ENCODE measurements around the gene SLC23A3. TPM values are rescaled to one million over a fixed set of nuclear protein-coding genes. Genes with fewer than 3 reads are reported as not detected.

SLC23A3 gene
- total and polyA plus RNA-seq, 7 donors, result 0.09 to 0.86 (median 0.14) TPM; not detected in 1

DNA sequence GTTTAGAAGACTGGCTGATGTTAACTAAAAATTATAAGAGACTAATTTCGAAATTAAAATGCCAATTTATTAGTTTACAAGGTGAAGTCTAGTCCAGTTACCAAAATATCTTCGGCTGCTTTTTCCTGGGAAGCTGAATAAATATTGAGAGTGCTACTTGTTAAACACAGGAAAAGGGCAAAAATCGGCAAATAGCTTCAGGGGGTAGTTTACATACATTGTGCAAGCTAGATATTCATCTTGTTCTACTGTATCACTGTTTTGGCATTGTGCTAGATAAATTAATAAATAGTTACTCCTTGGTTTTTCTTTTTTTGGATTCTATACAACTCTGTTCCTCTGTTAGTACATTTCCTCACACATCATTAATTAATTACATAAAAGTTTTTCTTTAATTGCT is 38.5 kb downstream of the SLC23A3 start:
- H3K4me1 ChIP-seq, result no peaks in the 10 kb centered on the region
- WGBS, 3 donors, result 88 to 94% (median 91%) methylated on average over 3 of the region's 3 CpGs
- peaks cover 0 to 2% of the 10 kb centered on the region in 2 donors for H3K36me3 ChIP-seq (ENCODE audit: insufficient read depth in 1 of 2, low read depth in 1 of 2)
- H3K4me3 ChIP-seq, result no peak overlapping the region
- no peaks in the 10 kb centered on the region for H3K9me3 ChIP-seq
- no peaks in the 10 kb centered on the region for H3K27me3 ChIP-seq (ENCODE audit: insufficient read depth in 3 of 3, low read length in 2 of 3)
- TF ChIP-seq CTCF (IDR thresholded peaks at IDR 0.05), result no peak
- ATAC-seq, result no peak
- DNase-seq, result no peak
- intact Hi-C loops (cut with DNase I), result no loop called here
- H3K27ac ChIP-seq, result no peak overlapping the region

GRCh38 chr2:219129589-219129988 is 40.2 kb downstream of the SLC23A3 start:
- 95 to 97% (median 96%) methylated on average over 16 of the region's 16 CpGs for WGBS, 3 donors
- Histone ChIP-seq H3K4me3 (no peak overlapping the region), H3K27me3 (ENCODE audit: insufficient read depth in 3 of 3, low read length in 2 of 3) (no peaks in the 10 kb centered on the region), H3K9me3 (no peaks in the 10 kb centered on the region), H3K27ac (no peak overlapping the region), H3K4me1 (peaks cover 4% of the 10 kb centered on the region), H3K36me3 (ENCODE audit: insufficient read depth in 1 of 2, low read depth in 1 of 2) (peaks cover 0 to 2% of the 10 kb centered on the region in 2 donors)
- no peak for ATAC-seq
- DNase-seq, result no peak
- intact Hi-C loops (cut with DNase I), result no loop called here
- no peak for TF ChIP-seq CTCF (IDR thresholded peaks at IDR 0.05)

DNA sequence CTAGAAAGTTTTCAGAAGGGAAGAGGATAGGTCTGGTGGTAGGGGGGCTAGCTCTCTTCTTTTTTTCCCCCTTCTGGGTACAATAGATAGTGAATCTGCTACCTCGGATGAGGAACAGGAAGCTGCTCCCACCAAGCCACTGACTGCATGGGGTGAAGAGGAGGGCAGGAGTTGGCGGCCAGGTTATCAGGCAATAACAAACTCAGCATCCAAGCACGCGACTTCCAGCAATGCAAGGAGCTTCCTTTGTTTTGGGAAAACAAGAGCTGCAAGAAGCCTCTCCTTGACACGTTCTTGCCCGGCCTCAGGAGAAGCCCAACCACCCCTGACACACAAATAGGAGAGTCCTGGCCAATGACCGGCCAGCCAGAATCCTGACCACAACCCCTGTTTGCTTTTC is 41.4 kb downstream of the SLC23A3 start:
- peaks cover 0 to 2% of the 10 kb centered on the region in 2 donors for H3K36me3 ChIP-seq (ENCODE audit: insufficient read depth in 1 of 2, low read depth in 1 of 2)
- 66 to 77% (median 77%) methylated on average over 7 of the region's 7 CpGs for WGBS, 3 donors
- DNase-seq, result no peak
- no peaks in the 10 kb centered on the region for H3K27me3 ChIP-seq (ENCODE audit: insufficient read depth in 3 of 3, low read length in 2 of 3)
- no peak overlapping the region for H3K27ac ChIP-seq
- no peaks in the 10 kb centered on the region for H3K9me3 ChIP-seq
- no peak overlapping the region for H3K4me3 ChIP-seq
- intact Hi-C loops (cut with DNase I), result no loop called here
- no peak for TF ChIP-seq CTCF (IDR thresholded peaks at IDR 0.05)
- H3K4me1 ChIP-seq, result peaks cover 4% of the 10 kb centered on the region
- no peak for ATAC-seq

DNA sequence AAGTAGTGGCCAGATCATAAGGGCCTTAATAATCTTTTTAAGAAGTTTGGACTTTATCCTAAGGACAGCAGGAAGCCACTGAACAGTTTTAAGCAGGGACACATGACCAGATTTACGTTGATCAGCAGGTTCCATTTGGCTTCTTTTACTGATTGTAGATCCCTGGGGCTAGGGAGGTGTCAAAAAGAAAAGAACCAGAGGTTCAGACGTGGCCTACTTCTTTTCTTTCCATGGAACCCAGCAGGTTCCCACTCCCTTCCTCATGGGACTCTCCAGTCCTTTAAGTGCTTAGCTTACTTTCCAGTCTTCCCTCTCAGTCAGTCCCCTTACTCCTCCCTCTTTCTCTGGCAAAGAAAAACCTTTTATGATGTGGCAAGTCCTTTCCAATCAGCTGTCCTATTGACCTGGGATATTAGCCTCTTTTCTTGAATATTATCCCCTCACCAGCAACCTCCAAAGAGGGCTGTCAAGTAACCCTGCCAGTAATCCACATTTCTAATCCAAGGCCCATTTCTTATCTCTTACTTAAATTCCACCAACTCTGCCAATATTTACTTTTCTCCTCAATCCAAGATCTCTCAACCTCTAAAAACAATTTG is 42.7 kb downstream of the SLC23A3 start:
- no peak for ATAC-seq
- Histone ChIP-seq H3K4me1 (peaks cover 4% of the 10 kb centered on the region), H3K27ac (no peak overlapping the region)

More for the DNA sequence above, 42.7 kb downstream of the SLC23A3 start:
- 70 to 84% (median 76%) methylated on average over 2 of the region's 2 CpGs for WGBS, 3 donors
- peaks cover 0 to 2% of the 10 kb centered on the region in 2 donors for H3K36me3 ChIP-seq (ENCODE audit: insufficient read depth in 1 of 2, low read depth in 1 of 2)
- DNase-seq, result no peak
- TF ChIP-seq CTCF (IDR thresholded peaks at IDR 0.05), result no peak
- no peaks in the 10 kb centered on the region for H3K9me3 ChIP-seq
- no peaks in the 10 kb centered on the region for H3K27me3 ChIP-seq (ENCODE audit: insufficient read depth in 3 of 3, low read length in 2 of 3)
- no peak overlapping the region for H3K4me3 ChIP-seq
- intact Hi-C loops (cut with DNase I), result no loop called here
